T-cell (primary cell): Measurements from ENCODE around the gene GH1. TPM values are rescaled to one million over a fixed set of nuclear protein-coding genes. Genes with fewer than 3 reads are reported as not detected.

Experiments used
- ATAC-seq, 4 experiments: fragments of 200-7000 bp in 3 of 4; fragments of 150-1000 bp in 1 of 4; cut with Tn5 transposase; replicated peaks in 1 of 4; 1 replicate in 3 of 4; 2 replicates in 1 of 4; pipeline ENCODE4 v1.10.0; 2021; ENCODE audit warnings: moderate library complexity in 3 of 4, mild to moderate bottlenecking in 2 of 4, moderate number of reproducible peaks in 1 of 4
- CTCF ChIA-PET, 2 donors: fragments of 300-600 bp; sonication (Branson Sonifier 250); formaldehyde crosslinking; loops; one replicate each; lab custom pipeline; 2022; ENCODE audit warnings: antibody characterized with exemption in 2 of 2; lab: Charles Lee
- POLR2A ChIA-PET, 2 donors: fragments of 300-600 bp; sonication (Branson Sonifier 250); formaldehyde crosslinking; loops; one replicate each; lab custom pipeline; 2022; ENCODE audit warnings: antibody characterized with exemption in 2 of 2; lab: Charles Lee
- DNase-seq, 35 experiments: peaks; one replicate each; pipeline versions ENCODE4 v3.0.0 to v3.0.0-alpha.2; 2013 to 2023
- H3K27ac ChIP-seq: one replicate; pipeline ENCODE4 v1.5.1; 2013; ENCODE audit warnings: low read length
- H3K27me3 ChIP-seq, 2 experiments: replicated peaks in 1 of 2; 1 replicate in 1 of 2; 2 replicates in 1 of 2; pipeline versions ENCODE4 v1.6.1 to v1.7.0; 2013; ENCODE audit warnings: low read length in 1 of 2, mixed read lengths in 1 of 2; ENCODE audit not compliant: control insufficient read depth in 2 of 2, insufficient read depth in 2 of 2; ENCODE audit errors: extremely low read depth in 1 of 2
- H3K36me3 ChIP-seq, 2 donors: 1 replicate in 1 of 2; 2 replicates in 1 of 2; pipeline versions ENCODE4 v1.6.1 to v1.7.0; 2013; ENCODE audit warnings: low read length in 1 of 2; ENCODE audit not compliant: control insufficient read depth in 2 of 2, insufficient read depth in 1 of 2; ENCODE audit errors: extremely low read depth in 1 of 2
- H3K4me1 ChIP-seq, 2 experiments: 1 replicate in 1 of 2; 2 replicates in 1 of 2; pipeline versions ENCODE4 v1.6.1 to v1.7.0; 2013; ENCODE audit warnings: low read length in 2 of 2, mixed read lengths in 1 of 2; ENCODE audit not compliant: insufficient read depth in 2 of 2, control insufficient read depth in 1 of 2; ENCODE audit errors: extremely low read depth in 1 of 2
- H3K4me3 ChIP-seq, 2 donors: 1 replicate in 1 of 2; 2 replicates in 1 of 2; pipeline versions ENCODE4 v1.5.1 to v1.7.0; 2013; ENCODE audit warnings: mild to moderate bottlenecking in 2 of 2, low read length in 1 of 2, moderate library complexity in 1 of 2; ENCODE audit not compliant: control insufficient read depth in 1 of 2; ENCODE audit errors: extremely low read depth in 1 of 2
- H3K9me3 ChIP-seq: 2 replicates; pipeline ENCODE4 v1.7.0; 2013
- H3K27ac Mint-ChIP-seq, 2 donors: one replicate each; pipeline ENCODE4 v1.8.0; 2020 to 2021; ENCODE audit warnings: mild to moderate bottlenecking in 2 of 2, mixed read lengths in 2 of 2
- H3K27me3 Mint-ChIP-seq, 2 donors: one replicate each; pipeline ENCODE4 v1.8.0; 2021 to 2022; ENCODE audit warnings: mixed read lengths in 2 of 2
- H3K36me3 Mint-ChIP-seq: one replicate; pipeline ENCODE4 v1.8.0; 2021; ENCODE audit warnings: mixed read lengths
- H3K4me1 Mint-ChIP-seq, 3 donors: one replicate each; pipeline ENCODE4 v1.8.0; 2020 to 2022; ENCODE audit warnings: mixed read lengths in 3 of 3, mild to moderate bottlenecking in 1 of 3
- H3K4me3 Mint-ChIP-seq, 3 donors: one replicate each; pipeline ENCODE4 v1.8.0; 2020 to 2022; ENCODE audit warnings: mild to moderate bottlenecking in 3 of 3, mixed read lengths in 3 of 3, moderate library complexity in 3 of 3
- H3K9me3 Mint-ChIP-seq, 3 donors: one replicate each; pipeline ENCODE4 v1.8.0; 2020 to 2022; ENCODE audit warnings: mixed read lengths in 3 of 3
- whole genome bisulfite sequencing: methylation state at CpG from one replicate; pipeline ENCODE4 v1.1.5; 2013; ENCODE audit warnings: missing lambda C conversion rate; ENCODE audit not compliant: insufficient coverage; 5-methylcytosine and 5-hydroxymethylcytosine counted together
- total RNA-seq, 35 experiments: library from RNA in 6 of 35; stranded (reverse) in 6 of 35; fragments of 120-200 nt in 1 of 35; gene quantifications; one replicate each; pipeline versions ENCODE4 v1.2.1 to v1.2.4 and lab custom pipeline; 2013 to 2026

The GH1 gene
- total RNA-seq, 5 donors from 2014 or later (not counting 1 experiment from before 2014, with no cell fraction given), result not detected

GRCh38 chr17:63930951-63931575 is 12.4 kb upstream of the GH1 start:
- Mint-ChIP-seq H3K27ac (peak overlapping the region; percentile 95 to 97), H3K36me3 (peaks cover 6% of the 10 kb centered on the region), H3K9me3 (no peaks in the 10 kb centered on the region), H3K4me3 (peak overlapping the region; percentile 82 to 90 (median 83)), H3K27me3 (no peaks in the 10 kb centered on the region), H3K4me1 (peaks cover 22 to 34% (median 28%) of the 10 kb centered on the region in 3 donors)
- Histone ChIP-seq H3K9me3 (no peaks in the 10 kb centered on the region), H3K27me3 (no peaks in the 10 kb centered on the region), H3K4me3 (peak overlapping the region; percentile 67 to 76), H3K4me1 (peaks cover 7 to 29% of the 10 kb centered on the region in 2 experiments), H3K36me3 (peaks cover 4 to 14% of the 10 kb centered on the region in 2 donors), H3K27ac (peak overlapping the region; percentile 70)
- 37% methylated on average over 11 of the region's 16 CpGs for WGBS
- ChIA-PET POLR2A (no interaction called here), CTCF (interaction anchor here in 1 of 2 donors (1.1 to 3.0 kb wide), 3 partner anchors 15 to 95 kb away, joined by 3 to 8 read pairs (median 5); no protein-coding TSS in a partner anchor)
- ATAC-seq, result peak; percentile 77 to 82 (median 80)
- peak in 34 of 35 experiments; percentile 25 to 77 (median 52) for DNase-seq

DNA sequence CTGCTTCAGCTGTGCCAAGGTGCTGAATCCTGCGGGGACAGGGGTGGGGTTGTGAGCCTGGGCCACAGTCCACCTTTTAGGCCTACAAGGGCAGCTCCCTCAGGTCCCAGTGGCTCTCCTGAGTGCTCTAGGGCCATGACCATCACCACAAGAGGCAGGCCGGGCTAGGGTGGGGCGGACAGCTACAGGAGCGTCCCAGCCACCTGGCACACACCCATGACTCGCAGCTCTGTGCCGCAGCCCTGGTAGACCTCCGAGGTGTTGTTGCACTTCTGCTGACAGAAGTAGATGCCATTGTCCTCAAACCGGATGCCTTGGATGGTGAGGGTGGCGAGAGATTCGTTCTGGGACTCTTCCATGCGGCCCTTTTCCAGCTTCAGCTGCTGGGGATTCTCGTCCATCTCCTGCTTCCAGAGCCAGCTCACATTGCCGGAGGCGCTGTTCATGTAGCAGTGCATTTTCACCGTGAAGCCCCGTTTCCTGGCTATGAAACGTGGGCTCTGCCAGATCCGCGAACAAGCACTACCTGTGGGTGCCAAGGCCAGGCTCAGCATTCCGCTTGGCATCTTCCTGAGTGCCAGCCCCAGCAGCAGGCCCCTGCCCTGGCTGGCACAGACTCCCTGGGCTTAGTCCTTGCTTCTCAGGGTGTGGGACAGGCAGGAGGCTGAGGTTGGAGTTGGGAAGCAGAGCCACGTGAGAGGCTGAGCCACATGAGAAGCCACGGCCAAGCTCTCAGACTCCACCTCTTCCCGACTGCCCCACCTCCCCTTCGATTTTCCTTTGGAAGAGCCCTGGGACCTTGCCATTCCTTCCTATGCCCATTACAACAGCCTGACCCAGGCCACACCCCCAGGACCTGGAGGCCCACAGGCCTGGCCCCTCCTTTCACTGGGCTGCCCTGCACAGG is 11.5 kb upstream of the GH1 start:
- Mint-ChIP-seq H3K36me3 (peaks cover 6% of the 10 kb centered on the region), H3K4me1 (peaks cover 22 to 33% (median 28%) of the 10 kb centered on the region in 3 donors), H3K4me3 (peak overlapping the region in 2 of 3 donors; percentile 82 to 90), H3K27me3 (no peaks in the 10 kb centered on the region), H3K9me3 (no peaks in the 10 kb centered on the region), H3K27ac (peak overlapping the region; percentile 95 to 97)
- H3K4me1 ChIP-seq, result peaks cover 7 to 29% of the 10 kb centered on the region in 2 experiments
- no peaks in the 10 kb centered on the region for H3K27me3 ChIP-seq
- ChIA-PET CTCF (interaction anchor here in 1 of 2 donors (0.5 to 1.3 kb wide), 2 partner anchors 8 to 10 kb away, joined by 3 read pairs; no protein-coding TSS in a partner anchor), POLR2A (interaction anchor here in 1 of 2 donors (0.6 kb wide), 1 partner anchor 81 kb away, joined by 4 read pairs; no protein-coding TSS in a partner anchor)
- DNase-seq (no peak), ATAC-seq (no peak)
- no peaks in the 10 kb centered on the region for H3K9me3 ChIP-seq
- H3K36me3 ChIP-seq, result peaks cover 4 to 14% of the 10 kb centered on the region in 2 donors
- peak overlapping the region; percentile 70 for H3K27ac ChIP-seq
- peak overlapping the region in 1 of 2 donors; percentile 67 for H3K4me3 ChIP-seq
- WGBS, result 97% methylated on average over 22 of the region's 24 CpGs

DNA sequence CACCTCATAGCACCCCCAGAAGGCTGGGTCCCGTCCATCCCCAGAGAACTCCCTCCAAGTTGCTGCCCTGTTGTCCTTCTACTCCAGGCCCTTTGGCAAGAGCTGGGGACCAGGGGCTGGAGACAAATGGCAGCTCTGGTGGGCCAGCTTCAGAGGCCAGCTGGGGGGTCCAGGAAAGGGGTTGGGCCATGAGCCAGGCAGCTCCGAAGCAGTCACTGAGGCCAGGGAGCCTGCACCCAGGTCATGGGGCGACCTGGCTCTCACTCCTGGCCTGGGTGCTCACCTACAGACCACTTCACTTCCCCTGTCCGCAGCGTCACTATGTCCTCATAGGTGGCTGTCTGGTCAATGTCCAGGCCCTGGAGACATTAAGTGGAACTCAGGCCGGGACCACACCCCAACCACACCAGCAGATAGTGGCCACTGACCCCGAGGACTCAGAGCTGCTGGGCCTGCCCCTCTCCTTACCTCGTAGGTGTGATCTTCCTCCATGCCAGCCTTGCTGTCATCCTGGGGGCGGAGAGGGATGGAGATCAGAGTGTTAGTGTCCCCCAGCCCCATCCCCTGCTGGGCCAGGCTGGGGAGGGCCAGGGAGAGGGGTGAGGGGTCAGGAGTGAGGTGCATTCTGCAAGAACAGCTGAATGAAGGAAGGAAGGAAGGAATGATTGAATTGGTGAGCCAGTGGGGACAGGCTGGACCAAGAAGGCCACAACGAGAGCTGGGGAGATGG is 10.5 kb upstream of the GH1 start:
- peaks cover 6% of the 10 kb centered on the region for H3K36me3 Mint-ChIP-seq
- Histone ChIP-seq H3K27ac (no peak overlapping the region), H3K4me1 (peaks cover 7 to 29% of the 10 kb centered on the region in 2 experiments), H3K9me3 (no peaks in the 10 kb centered on the region), H3K27me3 (no peaks in the 10 kb centered on the region), H3K36me3 (peaks cover 4 to 14% of the 10 kb centered on the region in 2 donors), H3K4me3 (no peak overlapping the region)
- POLR2A ChIA-PET, result no interaction called here
- no peaks in the 10 kb centered on the region for H3K27me3 Mint-ChIP-seq
- H3K27ac Mint-ChIP-seq, result peak overlapping the region in 1 of 2 donors; percentile 75
- H3K9me3 Mint-ChIP-seq, result no peaks in the 10 kb centered on the region
- CTCF ChIA-PET, result interaction anchor here in 1 of 2 donors (0.5 to 1.3 kb wide), 3 partner anchors 8 to 9 kb away, joined by 3 to 8 read pairs (median 3); no protein-coding TSS in a partner anchor
- H3K4me3 Mint-ChIP-seq, result peak overlapping the region in 2 of 3 donors; percentile 34 to 42
- peaks cover 22 to 31% (median 28%) of the 10 kb centered on the region in 3 donors for H3K4me1 Mint-ChIP-seq
- DNase-seq (no peak), ATAC-seq (no peak)
- WGBS, result 87% methylated on average over 8 of the region's 10 CpGs

- Mint-ChIP-seq H3K4me1 (peaks cover 22 to 28% (median 28%) of the 10 kb centered on the region in 3 donors), H3K9me3 (no peaks in the 10 kb centered on the region), H3K4me3 (no peak overlapping the region), H3K27ac (no peak overlapping the region), H3K27me3 (no peaks in the 10 kb centered on the region), H3K36me3 (peaks cover 6% of the 10 kb centered on the region)
- ChIA-PET CTCF (interaction anchor here in 1 of 2 donors (0.7 to 1.0 kb wide), 2 partner anchors 8 to 256 kb away, joined by 4 to 8 read pairs; no protein-coding TSS in a partner anchor), POLR2A (no interaction called here)
- no peak overlapping the region for H3K4me3 ChIP-seq
- H3K27ac ChIP-seq, result no peak overlapping the region
- WGBS, result 94% methylated on average over 8 of the region's 10 CpGs
- no peaks in the 10 kb centered on the region for H3K9me3 ChIP-seq
- H3K4me1 ChIP-seq, result peaks cover 7 to 29% of the 10 kb centered on the region in 2 experiments
- H3K36me3 ChIP-seq, result peaks cover 4 to 14% of the 10 kb centered on the region in 2 donors
- no peaks in the 10 kb centered on the region for H3K27me3 ChIP-seq
- DNase-seq, result no peak
- ATAC-seq, result no peak
Observed at GRCh38 chr17:63928172-63928666, 9.6 kb upstream of the GH1 start.

GRCh38 chr17:63927464-63928171 is 9.0 kb upstream of the GH1 start:
- H3K36me3 Mint-ChIP-seq, result peaks cover 6% of the 10 kb centered on the region
- WGBS, result 77% methylated on average over 4 of the region's 8 CpGs
- no peaks in the 10 kb centered on the region for H3K9me3 Mint-ChIP-seq
- Histone ChIP-seq H3K4me1 (peaks cover 7 to 24% of the 10 kb centered on the region in 2 experiments), H3K27me3 (no peaks in the 10 kb centered on the region), H3K27ac (no peak overlapping the region), H3K9me3 (no peaks in the 10 kb centered on the region), H3K4me3 (no peak overlapping the region), H3K36me3 (peaks cover 4 to 14% of the 10 kb centered on the region in 2 donors)
- no peak overlapping the region for H3K4me3 Mint-ChIP-seq
- peaks cover 20 to 23% (median 22%) of the 10 kb centered on the region in 3 donors for H3K4me1 Mint-ChIP-seq
- ChIA-PET CTCF (interaction anchor here in 1 of 2 donors (0.7 kb wide), 1 partner anchor 257 kb away, joined by 4 read pairs; no protein-coding TSS in a partner anchor), POLR2A (no interaction called here)
- H3K27me3 Mint-ChIP-seq, result no peaks in the 10 kb centered on the region
- no peak overlapping the region for H3K27ac Mint-ChIP-seq
- ATAC-seq, result no peak
- no peak for DNase-seq
